Measurements from ENCODE around the gene DPP6. TPM values are rescaled to one million over a fixed set of nuclear protein-coding genes. Genes with fewer than 3 reads are reported as not detected.

DPP6 gene
- total RNA-seq, 2 donors from 2014 or later: 0.99 to 1.8 TPM

DNA sequence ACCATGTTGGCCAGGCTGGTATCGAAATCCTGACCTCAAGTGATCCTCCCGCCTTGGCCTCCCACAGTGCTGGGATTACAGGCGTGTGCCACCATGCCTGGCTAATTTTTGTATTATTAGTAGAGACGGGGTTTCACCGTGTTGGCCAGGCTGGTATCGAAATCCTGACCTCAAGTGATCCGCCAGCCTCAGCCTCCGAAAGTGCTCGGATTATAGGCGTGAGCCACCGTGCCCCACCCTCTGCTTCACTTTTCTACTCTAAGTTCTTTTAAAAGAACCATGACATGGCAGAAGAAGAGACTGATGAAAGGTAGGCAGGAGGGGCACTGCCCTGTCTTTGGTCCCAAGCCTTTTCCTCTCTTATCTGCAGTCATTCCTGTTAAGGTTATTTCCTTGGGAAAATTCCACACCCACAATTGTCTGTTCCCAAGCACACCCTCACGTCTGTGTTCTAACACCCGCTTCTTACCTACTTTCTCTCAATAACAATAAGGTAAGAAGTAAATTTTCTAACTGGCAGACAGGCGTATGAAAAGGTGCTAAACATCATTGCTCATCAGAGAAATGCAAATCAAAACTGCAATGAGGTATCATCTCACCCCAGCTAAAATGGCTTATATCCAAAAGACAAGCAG is 291.7 kb downstream of the DPP6 start:
- intact Hi-C loops (cut with DNase I): no loop called here
- DNase-seq (no peak), ATAC-seq (no peak)
- no peak overlapping the region for H3K4me3 ChIP-seq
- no peaks in the 10 kb centered on the region for H3K9me3 ChIP-seq
- no peak overlapping the region for H3K27ac ChIP-seq
- TF ChIP-seq, protein P1, sequence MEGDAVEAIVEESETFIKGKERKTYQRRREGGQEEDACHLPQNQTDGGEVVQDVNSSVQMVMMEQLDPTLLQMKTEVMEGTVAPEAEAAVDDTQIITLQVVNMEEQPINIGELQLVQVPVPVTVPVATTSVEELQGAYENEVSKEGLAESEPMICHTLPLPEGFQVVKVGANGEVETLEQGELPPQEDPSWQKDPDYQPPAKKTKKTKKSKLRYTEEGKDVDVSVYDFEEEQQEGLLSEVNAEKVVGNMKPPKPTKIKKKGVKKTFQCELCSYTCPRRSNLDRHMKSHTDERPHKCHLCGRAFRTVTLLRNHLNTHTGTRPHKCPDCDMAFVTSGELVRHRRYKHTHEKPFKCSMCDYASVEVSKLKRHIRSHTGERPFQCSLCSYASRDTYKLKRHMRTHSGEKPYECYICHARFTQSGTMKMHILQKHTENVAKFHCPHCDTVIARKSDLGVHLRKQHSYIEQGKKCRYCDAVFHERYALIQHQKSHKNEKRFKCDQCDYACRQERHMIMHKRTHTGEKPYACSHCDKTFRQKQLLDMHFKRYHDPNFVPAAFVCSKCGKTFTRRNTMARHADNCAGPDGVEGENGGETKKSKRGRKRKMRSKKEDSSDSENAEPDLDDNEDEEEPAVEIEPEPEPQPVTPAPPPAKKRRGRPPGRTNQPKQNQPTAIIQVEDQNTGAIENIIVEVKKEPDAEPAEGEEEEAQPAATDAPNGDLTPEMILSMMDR (IDR thresholded peaks at IDR 0.05): no peak
- no peak for TF ChIP-seq POLR2A (IDR thresholded peaks at IDR 0.05)
- no peaks in the 10 kb centered on the region for H3K27me3 ChIP-seq
- H3K36me3 ChIP-seq (replicated peaks in 1 of 2; ENCODE audit: insufficient read depth in 1 of 2, low read depth in 2 of 2): no peaks in the 10 kb centered on the region
- WGBS, 2 donors: 70 to 77% methylated on average over 14 of the region's 14 CpGs
- H3K4me1 ChIP-seq: no peaks in the 10 kb centered on the region

DNA sequence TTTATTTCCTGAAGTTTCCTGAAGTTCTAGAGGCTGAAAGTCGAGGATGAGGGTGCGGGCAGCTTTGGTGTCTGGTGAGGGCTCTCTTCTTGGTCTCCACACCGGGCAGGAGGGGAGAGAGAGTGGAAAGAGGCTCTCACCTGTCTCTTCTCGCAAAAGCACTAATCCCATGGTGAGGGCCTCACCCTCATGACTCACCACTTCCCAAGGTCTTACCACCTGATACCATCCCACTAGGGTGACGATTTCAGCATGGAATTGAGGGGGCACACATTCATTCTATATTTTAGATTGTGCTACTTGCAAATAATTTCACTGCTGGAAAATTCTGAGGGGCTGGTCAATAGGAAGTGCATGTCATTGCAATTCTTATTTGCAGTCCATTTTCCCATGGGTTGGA is 292.9 kb downstream of the DPP6 start:
- Histone ChIP-seq H3K27me3 (no peaks in the 10 kb centered on the region), H3K4me3 (no peak overlapping the region), H3K4me1 (no peaks in the 10 kb centered on the region), H3K36me3 (replicated peaks in 1 of 2; ENCODE audit: insufficient read depth in 1 of 2, low read depth in 2 of 2) (no peaks in the 10 kb centered on the region), H3K27ac (no peak overlapping the region), H3K9me3 (no peaks in the 10 kb centered on the region)
- no peak for ATAC-seq
- TF ChIP-seq POLR2A (IDR thresholded peaks at IDR 0.05): no peak
- TF ChIP-seq, protein P1 (IDR thresholded peaks at IDR 0.05): no peak
- no peak for DNase-seq
- WGBS, 2 donors: 63 to 64% methylated on average over 5 of the region's 5 CpGs
- intact Hi-C loops (cut with DNase I): no loop called here

DNA sequence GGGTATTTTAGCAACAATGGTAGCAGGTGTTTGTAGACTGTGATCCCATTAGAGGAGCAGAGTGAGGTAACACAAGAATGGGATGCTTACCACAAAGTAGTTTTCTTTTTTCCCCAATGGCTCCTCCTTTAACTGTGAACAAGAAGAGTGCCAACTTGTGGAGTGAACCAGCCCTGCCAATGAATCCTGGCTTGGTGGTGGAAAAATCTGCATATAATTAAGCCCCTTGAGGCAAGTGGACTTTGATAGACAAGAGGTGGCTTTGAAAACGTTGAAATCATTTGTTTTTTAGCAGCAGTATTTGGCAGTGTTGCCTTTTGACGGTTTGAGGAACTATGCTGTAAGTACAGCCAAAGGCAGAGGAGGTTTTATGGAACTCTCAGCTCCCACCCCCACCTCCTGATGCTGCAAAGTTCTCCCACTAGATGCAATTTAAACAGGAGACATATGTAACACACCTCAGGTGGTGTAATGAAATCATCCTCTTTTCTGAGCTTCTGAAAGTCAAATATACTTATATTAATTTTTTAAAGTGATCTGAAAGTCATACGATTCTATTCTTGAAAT is 295.6 kb downstream of the DPP6 start:
- Histone ChIP-seq H3K4me1 (no peaks in the 10 kb centered on the region), H3K36me3 (replicated peaks in 1 of 2; ENCODE audit: insufficient read depth in 1 of 2, low read depth in 2 of 2) (no peaks in the 10 kb centered on the region), H3K4me3 (no peak overlapping the region), H3K27me3 (no peaks in the 10 kb centered on the region), H3K9me3 (no peaks in the 10 kb centered on the region), H3K27ac (no peak overlapping the region)
- DNase-seq (no peak), ATAC-seq (no peak)
- intact Hi-C loops (cut with DNase I): no loop called here
- TF ChIP-seq POLR2A (IDR thresholded peaks at IDR 0.05): no peak
- TF ChIP-seq, protein P1 (IDR thresholded peaks at IDR 0.05): no peak
- 42 to 44% methylated on average over 3 of the region's 3 CpGs for WGBS, 2 donors

DNA sequence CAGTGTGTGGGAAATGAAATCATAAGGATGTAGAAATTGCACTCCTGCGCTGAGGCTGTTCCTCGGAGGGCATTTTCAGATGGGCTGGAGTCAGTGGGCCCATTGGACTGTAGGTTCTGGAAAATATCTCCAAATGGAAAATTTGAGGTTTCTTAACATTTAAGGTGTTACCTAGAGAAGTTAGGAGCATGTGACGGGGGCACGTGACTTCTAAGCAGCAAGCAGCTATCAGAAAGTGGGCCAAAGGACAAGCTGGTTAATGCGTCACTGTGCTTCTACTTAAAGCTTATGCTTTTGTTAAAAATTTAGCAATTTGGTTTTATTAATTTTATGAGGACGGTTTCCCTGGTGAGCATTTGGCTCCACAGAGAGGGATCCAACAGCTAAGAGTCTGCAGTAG is 298.7 kb downstream of the DPP6 start:
- Histone ChIP-seq H3K27ac (no peak overlapping the region), H3K9me3 (no peaks in the 10 kb centered on the region), H3K4me1 (no peaks in the 10 kb centered on the region), H3K36me3 (replicated peaks in 1 of 2; ENCODE audit: insufficient read depth in 1 of 2, low read depth in 2 of 2) (no peaks in the 10 kb centered on the region), H3K27me3 (no peaks in the 10 kb centered on the region), H3K4me3 (no peak overlapping the region)
- intact Hi-C loops (cut with DNase I): no loop called here
- TF ChIP-seq, protein P1 (IDR thresholded peaks at IDR 0.05): no peak
- no peak for TF ChIP-seq POLR2A (IDR thresholded peaks at IDR 0.05)
- 81 to 89% methylated on average over 6 of the region's 6 CpGs for WGBS, 2 donors
- ATAC-seq (no peak), DNase-seq (no peak)

DNA sequence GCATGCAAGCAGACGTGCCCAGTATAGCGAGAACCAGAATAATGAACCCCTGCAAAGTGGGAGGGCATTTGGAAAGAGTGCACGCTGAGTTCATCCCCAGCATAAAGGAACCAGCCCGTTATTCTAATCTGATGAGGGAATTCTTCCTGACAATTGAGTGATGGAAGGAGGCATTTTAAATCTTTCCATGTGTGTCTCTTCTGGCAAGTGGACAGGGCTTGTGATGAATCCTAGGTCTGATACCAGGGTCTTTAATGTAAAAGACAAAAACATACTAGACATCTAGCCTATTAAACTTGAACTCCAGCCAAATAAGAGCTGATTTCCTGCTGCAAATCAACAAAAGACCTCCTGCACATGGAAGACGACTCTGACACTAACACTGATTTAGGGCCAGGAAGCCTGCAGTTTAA is 301.2 kb downstream of the DPP6 start:
- TF ChIP-seq, protein P1 (IDR thresholded peaks at IDR 0.05): no peak
- TF ChIP-seq POLR2A (IDR thresholded peaks at IDR 0.05): no peak
- no peak for ATAC-seq
- DNase-seq: no peak
- Histone ChIP-seq H3K27ac (no peak overlapping the region), H3K4me3 (no peak overlapping the region), H3K36me3 (replicated peaks in 1 of 2; ENCODE audit: insufficient read depth in 1 of 2, low read depth in 2 of 2) (no peaks in the 10 kb centered on the region), H3K27me3 (no peaks in the 10 kb centered on the region), H3K9me3 (no peaks in the 10 kb centered on the region), H3K4me1 (no peaks in the 10 kb centered on the region)
- intact Hi-C loops (cut with DNase I): no loop called here
- WGBS, 2 donors: 35 to 40% methylated on average over 5 of the region's 5 CpGs
